GM12874 (cell line): ENCODE data around the gene TRAP1.

Source experiments
- TF ChIP-seq, protein P1 (sequence below): IDR thresholded peaks from 2 replicates; pipeline ENCODE4 v1.5.1; 2011; ENCODE audit warnings: low read depth, mild to moderate bottlenecking, control low read depth, low read length, moderate library complexity; ENCODE audit not compliant: insufficient read depth

The TRAP1 gene

DNA sequence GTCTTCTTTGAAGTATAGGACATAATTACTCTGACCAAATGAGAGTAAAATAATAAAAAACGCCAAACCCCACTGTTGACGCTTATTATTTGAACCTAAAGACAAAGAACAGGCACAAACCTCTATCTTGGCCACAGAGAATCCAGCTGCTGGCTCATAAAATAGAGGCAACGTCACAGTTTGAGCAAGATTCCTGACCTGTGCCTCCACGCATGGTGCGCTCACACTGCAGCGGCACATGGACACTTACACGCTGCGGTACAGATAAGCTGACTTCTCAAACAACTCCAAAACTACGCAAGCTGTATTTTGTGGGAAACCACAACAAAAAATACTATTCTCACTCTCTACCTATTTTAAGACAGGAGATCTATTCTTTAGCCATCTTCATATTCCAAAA lies 38.8 kb upstream of the TRAP1 start:
- TF ChIP-seq, protein P1, sequence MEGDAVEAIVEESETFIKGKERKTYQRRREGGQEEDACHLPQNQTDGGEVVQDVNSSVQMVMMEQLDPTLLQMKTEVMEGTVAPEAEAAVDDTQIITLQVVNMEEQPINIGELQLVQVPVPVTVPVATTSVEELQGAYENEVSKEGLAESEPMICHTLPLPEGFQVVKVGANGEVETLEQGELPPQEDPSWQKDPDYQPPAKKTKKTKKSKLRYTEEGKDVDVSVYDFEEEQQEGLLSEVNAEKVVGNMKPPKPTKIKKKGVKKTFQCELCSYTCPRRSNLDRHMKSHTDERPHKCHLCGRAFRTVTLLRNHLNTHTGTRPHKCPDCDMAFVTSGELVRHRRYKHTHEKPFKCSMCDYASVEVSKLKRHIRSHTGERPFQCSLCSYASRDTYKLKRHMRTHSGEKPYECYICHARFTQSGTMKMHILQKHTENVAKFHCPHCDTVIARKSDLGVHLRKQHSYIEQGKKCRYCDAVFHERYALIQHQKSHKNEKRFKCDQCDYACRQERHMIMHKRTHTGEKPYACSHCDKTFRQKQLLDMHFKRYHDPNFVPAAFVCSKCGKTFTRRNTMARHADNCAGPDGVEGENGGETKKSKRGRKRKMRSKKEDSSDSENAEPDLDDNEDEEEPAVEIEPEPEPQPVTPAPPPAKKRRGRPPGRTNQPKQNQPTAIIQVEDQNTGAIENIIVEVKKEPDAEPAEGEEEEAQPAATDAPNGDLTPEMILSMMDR: no peak

DNA sequence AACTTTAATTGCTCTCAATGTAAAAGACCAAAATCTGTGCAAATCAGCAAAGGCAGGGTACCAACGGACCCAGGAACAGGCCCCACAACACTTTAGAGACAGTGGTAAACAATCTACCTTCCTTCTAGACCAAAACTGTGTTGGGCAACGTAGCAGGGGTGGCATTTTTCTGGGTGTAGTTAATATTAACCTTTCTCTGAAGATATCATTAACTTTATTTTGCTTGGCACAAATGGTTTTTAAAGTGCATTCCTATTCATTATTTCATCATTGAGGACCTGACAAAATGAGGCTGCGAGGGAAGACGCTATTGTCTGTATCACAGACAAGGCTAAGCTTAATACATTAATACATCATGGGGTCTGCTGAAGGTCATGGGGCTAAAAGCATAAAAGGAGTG lies 37.9 kb upstream of the TRAP1 start:
- TF ChIP-seq, protein P1: no peak

DNA sequence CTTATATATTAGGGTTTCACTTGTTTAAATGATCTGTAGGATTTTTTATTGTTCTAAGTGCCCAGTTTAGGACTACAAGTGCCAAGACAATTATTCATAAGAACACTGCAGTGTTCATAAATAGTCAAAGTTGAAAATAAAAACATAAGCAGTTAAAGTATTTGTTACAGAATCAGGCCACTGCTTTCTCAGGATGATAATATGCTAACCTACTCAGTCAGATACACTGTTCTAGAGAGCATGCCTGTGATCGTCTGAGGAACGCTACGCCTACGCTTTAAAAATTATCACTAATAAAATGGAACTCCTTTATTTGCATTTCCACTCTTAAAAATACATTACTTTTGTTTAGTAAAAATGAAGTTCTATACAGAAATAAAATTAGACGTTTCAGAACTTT lies 37.4 kb upstream of the TRAP1 start:
- TF ChIP-seq, protein P1: no peak

DNA sequence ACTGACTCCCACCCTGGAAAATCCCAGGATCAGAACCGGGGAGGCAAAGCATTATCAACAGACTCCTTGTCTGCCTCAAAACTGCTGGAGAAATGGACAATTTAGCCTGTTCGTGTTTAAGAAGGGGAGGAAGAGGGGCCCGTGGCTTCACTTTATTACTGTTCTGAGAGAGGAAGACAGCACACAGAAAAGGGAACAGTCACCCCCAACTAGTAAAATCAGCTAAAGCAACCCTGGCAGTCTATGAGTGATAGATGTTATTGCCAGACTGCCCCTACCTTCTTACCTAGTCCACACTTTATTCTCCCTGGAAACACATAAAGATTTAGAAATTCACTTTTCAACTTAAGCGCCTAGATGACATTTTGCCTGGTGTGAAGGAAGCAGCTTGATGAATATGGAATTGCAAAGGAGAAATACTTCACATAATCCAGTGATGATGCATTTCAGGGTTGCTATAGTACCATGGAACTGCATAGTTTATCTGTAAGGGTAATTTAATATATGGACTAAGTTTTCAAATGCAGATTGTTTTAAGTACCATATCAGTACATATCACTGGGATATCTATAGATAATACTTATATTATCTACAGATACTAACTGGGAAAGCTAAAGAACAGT lies 36.9 kb upstream of the TRAP1 start:
- TF ChIP-seq, protein P1: no peak

DNA sequence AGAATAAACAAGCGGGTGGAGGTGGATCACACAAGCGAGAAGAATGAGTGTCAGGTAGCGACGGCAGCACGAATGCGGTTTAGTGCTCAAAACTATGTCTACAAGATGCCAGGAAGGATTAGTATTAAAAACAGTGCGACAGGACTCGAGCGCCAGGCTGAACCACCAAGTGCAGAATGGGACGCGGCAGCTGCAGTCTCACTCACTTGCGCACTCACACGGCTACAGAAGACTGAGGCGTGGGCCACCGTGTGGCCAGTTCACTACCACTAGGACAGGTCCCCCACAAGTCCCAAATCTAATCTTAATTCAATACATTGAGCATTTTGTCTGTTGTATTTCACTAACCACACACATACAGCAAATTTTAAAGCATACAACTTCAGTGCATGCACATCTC lies 35.7 kb upstream of the TRAP1 start:
- TF ChIP-seq, protein P1: no peak

DNA sequence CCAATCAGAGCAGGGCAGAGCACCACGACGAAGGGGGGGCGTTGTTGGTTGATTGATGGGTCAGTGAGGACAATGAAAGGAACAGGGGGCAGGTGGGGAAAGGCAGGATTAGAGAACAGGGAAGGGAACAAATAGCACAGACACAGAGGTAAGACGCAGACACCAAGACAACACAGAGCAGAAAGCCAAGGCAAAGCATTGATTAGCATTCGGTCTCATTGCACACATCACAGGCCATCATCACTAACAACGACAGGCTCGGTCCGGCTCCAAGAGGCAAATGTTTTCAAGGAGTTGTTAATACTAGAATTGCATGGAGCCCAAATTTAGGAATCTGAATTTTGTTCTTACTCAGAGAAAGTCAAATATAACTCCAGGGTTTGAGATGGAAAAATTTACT lies 34.6 kb upstream of the TRAP1 start:
- TF ChIP-seq, protein P1: no peak

DNA sequence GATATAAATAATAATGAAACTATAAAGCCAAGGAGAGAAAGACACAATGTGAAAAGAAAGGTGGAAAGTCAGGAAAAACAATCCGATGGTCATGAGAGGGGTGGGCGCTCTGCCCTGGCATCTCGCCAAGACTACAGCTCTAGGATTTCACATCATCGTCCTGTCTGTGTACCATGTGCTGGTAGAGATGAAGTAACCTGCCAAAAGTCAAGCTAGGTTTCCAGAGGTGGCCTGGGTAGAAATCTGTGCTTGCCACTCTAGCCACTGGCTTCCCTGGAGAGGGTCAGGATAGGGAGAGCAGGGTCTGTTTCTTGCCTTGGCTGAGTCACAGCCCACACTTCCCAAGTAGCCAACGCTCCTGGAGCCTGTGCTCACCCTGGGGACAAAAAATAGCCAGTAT lies 31.0 kb upstream of the TRAP1 start:
- TF ChIP-seq, protein P1: no peak
